PC-9 (cell line): ENCODE data around the gene C10orf120. TPM values are rescaled to one million over a fixed set of nuclear protein-coding genes. Genes with fewer than 3 reads are reported as not detected.

Source experiments
- BruUV-seq: library from RNA; stranded (reverse); fragments of 400-500 nt; replicated peaks from 2 replicates; lab custom pipeline; 2021; lab: Mats Ljungman, UMichigan
- CTCF ChIA-PET: fragments of 300-600 bp; sonication (Branson Sonifier 250); formaldehyde crosslinking; loops from one replicate; lab custom pipeline; 2022; ENCODE audit warnings: antibody characterized with exemption; lab: Charles Lee
- POLR2A ChIA-PET: fragments of 300-600 bp; sonication (Branson Sonifier 250); formaldehyde crosslinking; loops from one replicate; lab custom pipeline; 2022; ENCODE audit warnings: antibody characterized with exemption; ENCODE audit not compliant: unreplicated experiment; lab: Charles Lee
- DNase-seq, 2 experiments: peaks; one replicate each; pipeline versions ENCODE4 v3.0.0 to v3.0.0-alpha.2; 2015 to 2022; ENCODE audit warnings: mixed read lengths in 1 of 2
- H2AFZ ChIP-seq: fragments of 200-600 bp; sonication (generic); 2 replicates; pipeline ENCODE4 v1.8.1; 2017; ENCODE audit warnings: antibody characterized with exemption
- H3F3A ChIP-seq: fragments of 200-600 bp; sonication (generic); 2 replicates; pipeline ENCODE4 v1.8.1; 2017; ENCODE audit warnings: antibody characterized with exemption, mild to moderate bottlenecking, low read depth; ENCODE audit not compliant: insufficient read depth
- H3K27ac ChIP-seq: fragments of 200-600 bp; sonication (generic); 2 replicates; pipeline ENCODE4 v1.6.1; 2016; ENCODE audit warnings: mixed run types
- H3K27me3 ChIP-seq: fragments of 200-600 bp; sonication (generic); 2 replicates; pipeline ENCODE4 v1.6.1; 2016; ENCODE audit warnings: low read depth, mixed run types; ENCODE audit not compliant: insufficient read depth
- H3K36me3 ChIP-seq: fragments of 200-600 bp; sonication (generic); 2 replicates; pipeline ENCODE4 v1.6.1; 2016; ENCODE audit warnings: low read depth, mixed run types
- H3K4me1 ChIP-seq: fragments of 200-600 bp; sonication (generic); replicated peaks from 2 replicates; pipeline ENCODE4 v1.6.1; 2016; ENCODE audit warnings: mixed run types; ENCODE audit not compliant: insufficient read depth
- H3K4me2 ChIP-seq: fragments of 200-600 bp; sonication (generic); 2 replicates; pipeline ENCODE4 v1.6.1; 2017; ENCODE audit warnings: mixed run types
- H3K4me3 ChIP-seq: fragments of 200-600 bp; sonication (generic); 2 replicates; pipeline ENCODE4 v1.6.1; 2016; ENCODE audit warnings: mixed run types
- H3K79me2 ChIP-seq: fragments of 200-600 bp; sonication (generic); 2 replicates; pipeline ENCODE4 v1.6.1; 2017; ENCODE audit warnings: low read depth, mixed run types
- H3K9me2 ChIP-seq: fragments of 200-600 bp; sonication (generic); 2 replicates; pipeline ENCODE4 v1.8.1; 2017; ENCODE audit warnings: mild to moderate bottlenecking; ENCODE audit not compliant: insufficient read depth
- H3K9me3 ChIP-seq: fragments of 200-600 bp; sonication (generic); 2 replicates; pipeline ENCODE4 v1.8.1; 2016; ENCODE audit warnings: low read depth; ENCODE audit not compliant: insufficient read depth
- H4K20me1 ChIP-seq: fragments of 200-600 bp; sonication (generic); 2 replicates; pipeline ENCODE4 v1.8.1; 2017; ENCODE audit not compliant: insufficient read depth
- CTCF ChIP-seq: fragments of 200-600 bp; sonication (generic); conservative IDR thresholded peaks from 2 replicates; pipeline ENCODE4 v1.6.1; 2017; ENCODE audit warnings: mixed run types, antibody characterized with exemption, mild to moderate bottlenecking, moderate library complexity
- EZH2 ChIP-seq: fragments of 200-600 bp; sonication (generic); IDR thresholded peaks from 2 replicates; pipeline ENCODE4 v1.8.0; 2017; ENCODE audit warnings: antibody characterized with exemption, low read depth
- intact Hi-C: fragments of 100-400 bp; cut with micrococcal nuclease; formaldehyde crosslinking; loops from one replicate; pipeline ENCODE4 v1.10.0; 2022; ENCODE audit not compliant: unreplicated experiment
- total RNA-seq: library from RNA; stranded (reverse); gene quantifications from 2 replicates; pipeline ENCODE4 v1.2.3, GENCODE V29; 2021

Gene C10orf120
- total RNA-seq, 1 experiment from 2014 or later = not detected

GRCh38 chr10:122649903-122650302 lies 49.7 kb downstream of the C10orf120 start:
- no peak overlapping the region for H2AFZ ChIP-seq
- no peaks in the 10 kb centered on the region for H3F3A ChIP-seq
- peaks cover 18% of the 10 kb centered on the region; the same call in 1 of the 2 replicates for H3K27me3 ChIP-seq
- H3K9me2 ChIP-seq = no peaks in the 10 kb centered on the region
- TF ChIP-seq EZH2 = no peak
- TF ChIP-seq CTCF = no peak
- H3K4me1 ChIP-seq = no peaks in the 10 kb centered on the region
- no peaks in the 10 kb centered on the region for H4K20me1 ChIP-seq
- no peak overlapping the region for H3K27ac ChIP-seq
- H3K79me2 ChIP-seq = no peaks in the 10 kb centered on the region
- intact Hi-C loops = loop anchor here (2.0 to 5.0 kb wide), 2 partner anchors 53 to 907 kb away; no protein-coding TSS in a partner anchor
- BruUV-seq = no TSS peak
- H3K4me2 ChIP-seq = no peak overlapping the region
- ChIA-PET CTCF (interaction anchor here (0.6 kb wide), 1 partner anchor 725 kb away, joined by 5 read pairs; no protein-coding TSS in a partner anchor), POLR2A (no interaction called here)
- no peak for DNase-seq
- no peaks in the 10 kb centered on the region for H3K36me3 ChIP-seq
- H3K9me3 ChIP-seq = no peaks in the 10 kb centered on the region
- H3K4me3 ChIP-seq = no peak overlapping the region

- ChIA-PET POLR2A (no interaction called here), CTCF (no interaction called here)
- peak in 1 of 2 experiments; percentile 37 for DNase-seq
- Histone ChIP-seq H3K27ac (no peak overlapping the region), H3K4me3 (no peak overlapping the region), H3K27me3 (peaks cover 16% of the 10 kb centered on the region; the same call in 1 of the 2 replicates), H4K20me1 (no peaks in the 10 kb centered on the region), H3K4me2 (no peak overlapping the region), H3K9me2 (no peaks in the 10 kb centered on the region), H3K4me1 (no peaks in the 10 kb centered on the region), H2AFZ (no peak overlapping the region), H3K36me3 (no peaks in the 10 kb centered on the region), H3K79me2 (no peaks in the 10 kb centered on the region), H3F3A (no peaks in the 10 kb centered on the region), H3K9me3 (no peaks in the 10 kb centered on the region)
- TF ChIP-seq EZH2 (no peak), CTCF (peak; percentile 66)
- no TSS peak for BruUV-seq
- intact Hi-C loops = loop anchor here (2.0 to 5.0 kb wide), 2 partner anchors 54 to 908 kb away; no protein-coding TSS in a partner anchor
Observed at GRCh38 chr10:122648599-122649428, 50.8 kb downstream of the C10orf120 start.

Other genes with a start within 250 kb of the C10orf120 start
- not detected in 2 replicates for gene ARMS2, start 245.2 kb downstream of the C10orf120 start, total RNA-seq
- 14.9 and 18.0 TPM in 2 replicates for gene HTRA1, start 238.3 kb downstream of the C10orf120 start, total RNA-seq
- gene DMBT1, start 139.1 kb downstream of the C10orf120 start, total RNA-seq = 0.53 and 0.98 TPM in 2 replicates
- gene CUZD1, start 146.0 kb upstream of the C10orf120 start, total RNA-seq = 1.4 and 2.0 TPM in 2 replicates
- 10.8 and 14.8 TPM in 2 replicates for gene FAM24B, start 179.7 kb upstream of the C10orf120 start, total RNA-seq
- not detected in 2 replicates for gene FAM24A, start 210.8 kb upstream of the C10orf120 start, total RNA-seq